GM19438 (cell line): ENCODE measurements around the gene RLN3.

Source experiments
- ATAC-seq: cut with Tn5 transposase; IDR thresholded peaks from one replicate; pipeline ENCODE4 v1.9.1; 2021; ENCODE audit warnings: low read depth; ENCODE audit not compliant: unreplicated experiment

RLN3 gene

DNA sequence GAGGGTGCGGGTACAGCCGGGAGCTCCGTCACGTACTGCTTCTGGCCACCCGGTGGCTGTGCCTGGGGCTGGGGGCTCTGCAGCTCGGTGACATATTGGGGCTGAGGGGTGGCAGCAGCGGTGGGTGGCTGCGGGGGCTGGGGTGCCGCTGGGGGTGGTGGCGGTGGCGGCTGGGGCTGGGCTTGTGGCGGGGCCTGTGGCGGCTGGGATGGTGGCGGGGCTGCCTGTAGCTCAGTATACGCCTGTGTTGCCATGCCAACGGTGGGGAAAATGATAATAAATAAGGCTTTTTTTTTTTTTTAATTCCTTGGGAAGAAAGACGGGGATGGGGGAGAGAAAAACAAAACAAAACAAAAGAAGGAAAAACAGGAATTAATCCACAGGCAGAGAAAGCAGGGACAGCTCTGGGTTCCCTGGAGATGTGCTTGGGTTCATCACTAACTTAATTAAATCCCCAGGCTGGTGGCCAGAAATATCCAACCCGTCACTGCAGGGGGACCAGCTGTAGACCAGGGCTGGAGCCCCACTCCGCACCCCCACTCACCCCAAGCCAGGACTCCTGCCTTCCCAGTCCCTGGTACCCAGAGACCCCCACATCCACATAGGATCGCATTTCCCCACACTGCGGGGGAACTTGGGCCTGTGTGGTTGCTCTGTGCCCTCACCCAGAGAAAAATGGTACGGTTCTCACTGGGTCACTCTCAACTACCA is 34.2 kb upstream of the RLN3 start:
- no peak for ATAC-seq

DNA sequence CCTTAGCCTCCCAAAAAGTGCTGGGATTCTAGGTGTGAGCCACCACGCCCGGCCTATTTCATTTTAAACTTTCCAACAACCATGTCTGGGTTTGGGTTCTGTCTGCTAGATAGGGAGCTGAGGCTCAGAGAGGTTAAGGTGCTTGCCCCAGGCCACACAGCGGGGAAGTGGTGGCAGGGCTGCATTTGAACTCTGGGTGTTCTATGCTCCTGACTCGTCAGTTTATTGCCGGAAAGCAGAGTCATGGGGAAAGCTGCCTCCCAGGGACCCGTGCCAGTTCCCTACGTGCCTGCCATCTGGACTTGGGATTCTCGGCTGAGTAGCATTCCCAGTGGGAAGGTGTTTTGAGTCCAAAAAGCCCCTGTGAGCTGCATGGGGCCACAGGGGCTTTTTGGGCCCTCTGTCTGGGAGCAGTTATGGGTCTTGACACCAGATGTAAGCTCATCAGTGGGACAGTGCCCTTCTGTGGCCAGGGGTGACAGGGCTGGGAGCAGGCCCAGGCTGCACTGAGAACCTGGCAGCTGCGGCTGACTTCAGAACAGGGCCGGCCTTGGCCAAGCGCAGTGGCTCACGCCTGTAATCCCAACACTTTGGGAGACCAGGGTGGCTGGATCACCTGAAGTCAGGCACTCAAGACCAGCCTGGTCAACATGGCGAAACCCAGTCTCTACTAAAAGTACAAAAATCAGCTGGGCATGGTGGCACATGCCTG is 32.8 kb upstream of the RLN3 start:
- ATAC-seq = no peak

DNA sequence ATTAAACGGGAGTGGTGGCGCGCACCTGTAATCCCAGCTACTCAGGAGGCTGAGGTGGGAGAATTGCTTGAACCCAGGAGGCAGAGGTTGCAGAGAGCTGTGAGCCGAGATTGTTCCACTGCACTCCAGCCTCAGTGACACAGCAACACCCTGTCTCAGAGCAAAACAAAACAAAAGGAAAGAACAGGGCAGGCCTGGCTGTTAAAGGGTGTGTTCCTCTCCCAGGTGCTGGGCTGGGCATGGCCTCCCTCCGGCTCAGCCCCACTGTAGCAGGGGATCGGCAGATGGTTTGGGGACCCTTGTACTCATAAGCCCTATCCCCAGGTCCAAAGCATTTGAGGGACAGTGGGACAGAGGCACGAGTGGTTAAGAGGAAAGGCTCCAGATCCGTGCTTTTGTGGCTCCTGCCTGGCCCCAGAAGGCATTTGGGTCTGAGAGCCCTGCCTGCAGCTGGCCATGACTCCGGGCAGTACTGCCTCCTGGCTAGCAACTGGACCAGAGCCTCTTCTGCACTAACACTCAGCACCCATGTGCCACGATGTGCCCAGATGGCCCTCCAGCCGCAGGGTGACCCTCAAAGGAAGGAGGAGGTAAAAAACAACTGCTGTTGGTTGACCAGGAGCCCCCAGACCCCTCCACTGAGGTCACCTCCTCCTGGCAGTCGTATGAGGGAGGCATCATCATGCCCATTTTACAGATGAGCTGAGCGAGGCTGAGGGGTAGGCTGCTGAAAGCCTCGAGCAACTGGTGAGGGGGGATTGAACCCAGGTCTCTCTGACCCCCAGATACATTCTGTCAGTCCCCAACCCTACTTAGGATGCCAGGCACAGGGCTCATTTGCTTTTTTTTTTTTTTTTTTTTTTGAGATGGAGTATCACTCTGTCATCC is 31.8 kb upstream of the RLN3 start:
- ATAC-seq = no peak

DNA sequence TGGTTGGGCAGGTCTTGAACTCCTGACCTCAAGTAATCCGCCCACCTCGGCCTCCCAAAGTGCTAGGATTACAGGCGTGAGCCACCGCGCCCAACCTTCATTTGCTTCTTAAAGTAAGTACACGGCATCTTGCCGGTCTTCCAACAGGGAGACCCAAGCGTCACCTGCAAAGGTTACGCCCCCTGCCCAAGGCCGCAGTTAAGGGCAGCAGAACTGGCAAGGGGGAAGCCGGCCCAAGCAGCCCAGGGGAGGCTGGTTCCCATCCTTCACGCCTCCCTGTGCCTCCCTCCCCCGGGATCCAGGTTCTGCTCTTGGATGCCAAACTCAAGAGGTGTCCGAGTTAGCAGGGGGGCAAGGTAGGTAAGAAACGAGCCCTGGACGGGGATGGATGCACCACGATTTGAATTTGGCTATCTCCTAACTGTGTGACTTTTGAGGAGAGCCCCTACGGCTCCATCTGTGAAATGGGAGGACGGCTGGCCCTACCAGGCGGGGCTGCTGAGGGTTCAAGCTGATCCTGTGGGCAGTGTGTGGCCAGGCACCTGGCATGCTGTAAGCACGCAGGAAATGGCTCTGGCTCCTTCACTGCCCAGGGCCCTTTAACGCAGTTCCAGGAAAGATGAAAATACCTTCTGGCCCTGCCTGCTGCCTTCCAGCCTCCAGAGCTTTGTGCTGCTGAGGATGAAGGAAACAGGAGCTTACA is 30.9 kb upstream of the RLN3 start:
- ATAC-seq = no peak

DNA sequence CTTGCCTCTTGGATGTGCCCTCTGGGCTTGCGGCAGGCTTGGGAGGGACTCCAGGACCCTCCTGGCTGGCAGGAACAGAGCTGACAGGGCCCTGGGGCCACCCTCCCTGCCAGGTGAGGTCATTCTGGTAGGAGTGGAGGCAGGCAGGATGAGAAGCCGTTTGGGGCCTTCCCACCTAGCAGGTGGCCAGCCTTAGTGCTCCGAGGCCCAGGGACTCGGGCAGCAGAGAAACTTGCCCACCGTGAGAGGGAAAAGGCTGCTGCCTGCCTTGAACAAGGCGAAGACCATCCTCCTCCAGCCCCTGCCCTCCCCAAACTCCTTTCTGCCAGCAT is 30.4 kb upstream of the RLN3 start:
- ATAC-seq = no peak

DNA sequence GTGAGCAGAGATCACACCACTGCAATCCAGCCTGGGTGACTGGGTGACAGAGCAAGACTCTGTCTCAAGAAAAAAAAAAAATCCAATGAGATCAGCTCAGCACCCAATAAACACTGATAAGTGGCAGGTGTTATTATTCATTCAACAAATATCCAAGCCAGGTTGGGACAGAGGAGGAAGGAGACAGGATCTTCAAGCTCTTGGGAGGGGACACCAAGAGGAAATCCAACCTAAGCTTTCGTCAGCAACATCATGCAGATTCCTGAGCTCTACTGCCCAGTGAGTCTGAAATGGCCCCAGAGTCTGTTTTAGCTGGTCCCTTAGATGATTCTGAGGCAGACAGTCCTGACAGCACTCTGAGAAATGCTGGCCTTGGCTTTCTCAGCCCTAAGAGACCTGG is 29.5 kb upstream of the RLN3 start:
- no peak for ATAC-seq

DNA sequence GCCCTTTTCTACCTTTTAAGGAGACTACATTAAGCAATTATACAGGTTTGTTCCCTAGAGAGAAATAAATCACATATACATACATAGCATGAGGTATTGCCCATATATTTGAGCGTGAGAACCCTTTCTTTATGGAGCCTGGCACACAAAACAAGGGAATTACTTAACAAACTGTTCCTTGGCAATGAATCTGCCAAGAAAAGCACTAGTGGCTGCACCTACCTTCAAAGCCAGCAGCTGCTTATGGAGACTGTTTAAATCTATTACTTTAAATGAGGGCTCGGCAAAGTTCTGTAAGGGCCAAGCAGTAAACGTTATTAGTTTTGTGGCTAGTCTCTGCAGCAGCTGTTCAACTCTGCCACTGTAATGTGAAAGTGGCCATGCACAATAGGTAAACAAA is 28.9 kb upstream of the RLN3 start:
- ATAC-seq = no peak

DNA sequence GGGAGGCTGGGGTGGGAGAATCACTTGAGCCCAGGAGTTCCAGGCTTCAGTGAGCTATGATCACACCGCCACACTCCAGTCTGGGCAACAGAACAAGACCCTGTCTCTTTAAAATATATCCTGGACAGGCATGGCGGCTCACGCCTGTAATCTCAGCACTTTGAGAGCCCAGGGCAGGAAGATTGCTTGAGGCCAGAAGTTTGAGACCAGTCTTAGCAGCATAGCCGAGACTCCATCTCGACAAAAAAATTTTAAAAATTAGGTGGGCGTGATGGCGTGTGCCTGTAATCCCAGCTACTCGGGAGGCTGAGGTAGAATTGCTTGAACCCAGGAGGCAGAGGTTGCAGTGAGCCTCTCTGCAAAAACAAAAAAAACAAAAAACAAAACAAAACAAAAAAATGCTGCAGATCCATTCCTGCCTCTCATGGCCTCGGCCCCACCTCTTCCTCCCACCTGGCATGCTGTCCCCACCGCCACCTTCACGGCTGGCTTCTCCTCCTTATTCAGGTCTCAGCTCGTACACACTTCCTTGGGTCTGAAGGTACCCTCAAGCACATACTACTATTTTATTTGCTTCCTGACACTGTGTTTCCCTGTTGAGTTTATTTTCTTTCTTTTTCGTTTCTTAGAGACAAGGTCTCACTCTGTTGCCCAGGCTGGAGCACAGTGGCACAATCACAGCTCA is 27.1 kb upstream of the RLN3 start:
- no peak for ATAC-seq

DNA sequence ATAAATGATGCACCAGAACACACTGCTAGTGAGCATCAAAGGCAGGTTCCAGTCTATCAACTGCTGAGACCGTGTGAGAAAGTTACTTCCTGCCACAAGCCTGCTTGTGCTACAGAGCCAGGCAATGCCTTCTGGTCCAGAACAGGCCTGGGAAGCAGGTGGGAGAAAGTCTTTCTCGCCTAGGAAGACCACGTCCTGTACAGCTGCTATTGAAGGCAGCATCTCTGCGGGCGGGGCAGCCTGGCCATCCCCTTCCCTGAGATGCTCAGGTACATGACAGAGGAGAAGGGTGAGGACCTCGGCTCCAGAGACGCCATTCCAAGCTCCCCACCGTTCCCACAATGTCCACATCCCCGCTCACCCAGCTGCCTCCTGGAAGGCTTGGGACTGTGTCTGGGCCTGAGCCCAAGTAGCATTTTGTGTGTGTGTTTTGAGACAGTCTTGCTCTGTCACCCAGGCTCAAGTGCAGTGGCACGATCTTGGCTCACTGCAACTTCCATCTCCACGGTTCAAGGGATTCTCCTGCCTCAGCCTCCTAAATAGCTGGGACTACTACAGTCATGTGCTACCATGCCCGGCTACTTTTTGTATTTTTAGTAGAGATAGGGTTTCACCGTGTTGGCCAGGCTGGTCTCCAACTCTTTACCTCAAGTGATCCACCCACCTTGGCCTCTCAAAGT is 25.2 kb upstream of the RLN3 start:
- no peak for ATAC-seq

DNA sequence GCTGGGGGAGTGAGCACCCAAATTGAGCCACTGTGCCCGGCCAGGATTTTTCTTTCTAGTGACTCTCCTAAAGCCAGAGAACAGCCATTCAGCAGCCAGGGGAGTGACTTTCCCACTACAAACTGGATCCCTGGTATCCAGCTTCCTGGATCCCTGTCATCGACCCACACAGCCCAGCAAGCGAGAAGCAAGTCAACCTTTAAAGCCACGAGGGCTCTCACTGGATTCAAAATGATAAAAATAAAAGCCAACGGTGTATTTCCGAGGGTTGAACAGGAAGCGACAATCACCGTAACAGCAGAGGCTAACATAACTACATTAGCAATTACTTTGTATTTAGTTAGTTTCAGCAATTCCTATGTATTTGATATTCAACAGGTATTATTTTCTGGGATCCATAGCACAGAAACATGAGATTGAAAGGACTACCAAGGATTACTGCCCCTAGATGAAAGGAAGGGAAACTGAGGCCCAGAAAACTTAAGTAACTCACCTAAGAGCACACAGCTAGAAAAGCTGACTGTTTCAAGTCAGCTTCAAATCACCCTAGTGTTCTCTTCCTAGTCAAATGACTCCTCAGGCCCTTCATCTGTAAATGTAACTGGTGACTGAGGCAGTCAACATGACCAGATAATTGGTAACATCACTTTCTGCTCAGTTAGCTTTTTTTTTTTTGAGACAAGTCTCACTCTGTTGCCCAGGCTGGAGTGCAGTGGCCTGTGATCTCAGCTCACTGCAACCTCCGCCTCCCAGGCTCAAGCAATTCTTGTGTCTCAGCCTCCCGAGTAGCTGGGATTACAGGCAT is 24.5 kb upstream of the RLN3 start:
- no peak for ATAC-seq

DNA sequence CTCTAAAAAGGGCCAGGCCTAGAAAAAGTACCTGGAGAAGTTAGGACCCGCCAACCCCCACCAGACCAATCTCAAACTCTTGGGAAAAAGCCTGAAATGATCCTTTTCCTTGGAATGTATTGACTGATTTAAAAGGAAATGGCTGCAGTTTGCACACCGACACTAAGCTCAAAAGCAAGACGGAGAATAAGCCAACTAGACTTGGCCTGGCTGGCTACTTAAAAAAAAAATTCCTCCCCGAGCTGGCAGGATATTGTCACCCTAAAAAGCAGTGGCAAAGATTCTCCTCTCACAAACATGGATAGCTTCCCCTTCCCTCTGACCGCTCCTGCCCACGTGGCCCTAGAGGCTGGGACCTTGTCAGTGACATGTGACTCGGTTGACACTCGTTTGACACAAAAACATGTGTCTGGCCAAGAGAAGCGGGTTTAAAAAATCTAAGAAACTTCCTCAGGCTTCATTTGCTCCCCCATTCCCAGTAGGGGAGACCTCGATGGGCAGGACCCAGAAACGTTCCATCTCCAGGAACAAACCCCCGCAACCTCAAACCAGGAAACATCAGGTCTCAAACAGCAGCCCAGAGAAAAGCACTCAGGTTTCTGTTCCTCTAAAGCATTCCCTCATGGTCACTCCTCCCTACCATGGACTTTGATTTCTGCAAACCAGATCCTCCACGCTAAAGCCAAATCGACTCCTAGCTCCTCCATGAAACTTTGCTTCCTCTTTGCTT is 23.2 kb upstream of the RLN3 start:
- no peak for ATAC-seq

DNA sequence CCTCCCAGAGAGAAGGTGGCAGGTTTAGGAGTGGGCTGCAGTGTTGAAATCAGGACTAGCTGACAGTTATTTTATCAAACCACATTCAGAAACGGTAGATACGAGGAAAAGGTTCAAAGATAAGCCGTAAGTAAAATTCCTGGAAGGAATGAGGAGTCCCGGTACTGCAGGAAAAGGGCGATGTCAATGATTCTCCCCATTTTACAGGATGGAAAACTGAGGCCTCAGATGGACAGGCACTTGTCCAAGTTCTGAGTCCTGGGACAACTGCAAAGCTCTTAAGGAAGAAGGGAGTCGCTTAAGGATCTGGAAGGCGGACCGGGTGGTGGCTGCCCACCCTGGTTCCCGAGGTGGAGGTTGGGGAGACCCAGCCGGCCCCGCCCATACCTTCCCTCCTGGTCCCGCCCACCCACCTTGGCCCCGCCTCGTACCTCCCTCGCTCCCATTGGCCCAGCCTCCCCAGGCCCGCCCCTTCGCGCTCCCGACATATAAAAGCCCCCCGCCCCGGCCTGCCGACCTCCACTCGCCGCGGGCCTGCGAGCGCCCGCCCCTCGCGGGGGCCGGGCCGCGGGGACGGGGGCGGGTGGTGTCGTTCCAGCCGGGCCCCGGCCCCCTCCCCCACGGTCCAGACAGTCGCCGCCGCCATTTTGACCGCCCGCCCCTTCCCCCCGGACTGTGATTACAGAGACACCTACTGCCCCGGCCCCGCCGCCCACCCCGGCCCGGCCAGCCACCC is 22.4 kb upstream of the RLN3 start:
- ATAC-seq = peak; percentile 12

DNA sequence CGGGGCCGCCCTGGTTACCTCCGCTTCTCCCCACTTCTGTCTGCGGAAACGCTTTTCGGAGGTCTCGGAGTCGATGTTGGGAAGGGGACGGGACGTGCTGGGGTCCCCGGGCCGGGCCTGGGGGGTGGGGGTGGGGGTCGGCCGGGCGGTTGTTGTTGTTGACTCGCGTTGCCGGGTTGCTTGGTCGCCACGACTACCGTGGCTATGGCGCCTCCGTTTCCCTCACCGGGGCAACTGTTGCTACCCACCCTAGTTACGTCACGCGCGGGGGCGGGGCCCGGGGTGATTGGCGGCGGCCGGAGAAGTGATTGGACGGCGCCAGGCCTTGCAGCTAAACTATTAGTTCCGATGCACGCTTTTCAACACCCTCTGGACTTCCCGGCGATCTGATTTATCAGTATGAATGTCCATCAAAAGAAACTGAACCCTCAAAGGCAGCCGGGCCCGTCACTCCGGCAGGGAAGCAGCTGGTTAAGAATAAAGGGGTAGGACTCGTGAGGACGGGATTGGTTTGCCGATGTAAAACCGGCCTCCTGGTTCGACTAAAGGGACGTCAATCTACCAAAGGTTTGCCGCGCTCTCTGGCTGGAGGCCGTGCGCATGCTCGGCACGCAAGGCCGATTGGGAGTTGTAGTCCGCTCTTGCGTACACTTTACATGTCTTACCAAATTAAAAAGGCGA is 21.7 kb upstream of the RLN3 start, which contains the start of gene RFX1:
TSS of gene RFX1 (minus strand) at position 236 of the 681 bp plus-strand sequence. CDS start 12,477 bp downstream, outside the sequence.
- peak; percentile 70 for ATAC-seq

DNA sequence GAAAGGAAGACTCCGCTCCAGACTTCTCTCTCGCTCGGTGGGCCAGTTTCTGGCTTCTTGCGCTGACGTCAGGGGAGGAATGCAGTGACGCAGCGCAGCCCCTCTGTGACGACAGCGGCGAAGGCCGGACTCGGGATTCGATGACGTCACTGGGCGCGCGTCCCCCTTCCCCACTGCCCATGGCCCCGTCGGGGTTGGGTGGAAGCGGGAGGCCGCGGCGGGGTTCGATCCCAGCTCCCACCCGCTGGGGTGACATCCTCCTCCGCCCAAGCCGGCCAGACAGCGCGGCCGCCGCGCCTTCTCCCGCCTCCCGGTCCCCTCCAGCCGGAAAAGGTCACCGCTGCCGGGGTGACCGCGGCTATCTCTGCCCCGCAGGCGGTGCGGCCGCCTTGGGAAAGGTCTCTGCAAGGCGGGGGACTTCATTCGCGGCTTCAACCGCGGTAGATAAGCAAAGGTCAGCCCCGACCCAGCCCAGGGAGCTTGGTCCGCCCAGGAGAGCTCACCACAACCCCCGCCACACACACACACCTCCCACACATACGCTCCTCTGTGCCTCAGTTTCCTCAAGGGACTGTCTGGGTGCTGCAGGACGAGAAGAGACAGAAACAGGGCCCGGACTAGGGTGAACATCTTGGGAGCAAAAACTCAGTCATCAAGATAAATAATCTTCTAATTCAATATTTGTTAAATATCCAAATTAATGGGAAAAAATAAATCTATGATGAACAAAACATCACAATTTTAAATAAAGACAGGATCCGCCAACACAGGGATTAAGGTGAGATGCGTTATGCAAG is 21.0 kb upstream of the RLN3 start:
- peak; percentile 35 for ATAC-seq

DNA sequence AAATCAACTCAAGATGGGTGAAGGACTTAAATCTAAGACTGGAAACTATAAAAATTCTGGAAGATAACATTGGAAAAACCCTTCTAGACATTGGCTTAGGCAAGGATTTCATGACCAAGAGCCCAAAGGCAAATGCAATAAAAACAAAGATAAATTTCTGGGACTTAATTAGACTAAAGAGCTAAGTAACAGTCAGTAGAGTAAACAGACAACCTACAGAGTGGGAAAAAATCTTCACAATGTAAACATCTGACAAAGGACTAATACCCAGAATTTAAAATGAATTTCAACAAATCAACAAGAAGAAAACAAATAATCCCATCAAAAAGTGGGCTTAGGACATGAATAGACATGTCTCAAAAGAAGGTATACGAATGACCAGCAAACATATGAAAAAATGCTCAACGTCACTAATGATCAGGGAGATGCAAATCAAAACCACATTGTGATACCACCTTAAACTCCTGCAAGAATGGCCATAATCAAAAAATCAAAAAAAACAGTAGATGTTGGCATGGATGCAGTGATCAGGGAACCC is 15.5 kb upstream of the RLN3 start:
- no peak for ATAC-seq

DNA sequence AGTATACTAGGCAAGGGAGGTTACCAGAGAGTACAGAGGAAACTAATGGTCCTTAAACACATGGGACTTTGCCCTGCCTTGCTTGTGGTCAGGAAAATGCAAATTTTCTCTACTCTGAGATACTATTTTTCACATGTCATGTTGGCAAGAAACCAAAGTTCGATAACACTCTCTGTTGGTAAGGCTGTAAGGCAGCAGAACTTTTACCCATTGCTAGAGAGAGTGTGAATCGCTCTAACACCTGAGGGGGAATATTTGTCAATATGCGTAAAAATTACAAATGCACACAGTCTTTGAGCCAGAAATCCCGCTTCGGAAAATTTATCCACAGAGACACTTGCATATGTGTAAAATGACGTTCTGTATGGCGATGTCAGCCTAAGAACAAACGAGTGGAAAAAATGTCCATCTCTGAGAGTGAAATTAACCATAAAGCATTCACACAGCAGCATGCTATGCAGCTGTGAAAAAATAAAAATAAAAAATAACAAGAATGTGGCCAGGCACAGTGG is 12.4 kb upstream of the RLN3 start:
- peak; percentile 73 for ATAC-seq
